C1 segment of cervical spinal cord (tissue), 14 donors: ENCODE measurements around the gene MEF2D.

Experiments used
- DNase-seq, 14 donors: peaks; one replicate each; lab custom pipeline; 2025; lab: John Stamatoyannopoulos, UW

Gene MEF2D

GRCh38 chr1:156500543-156500792, at the start of gene MEF2D:
TSS of gene MEF2D (minus strand) at chr1:156500775. CDS start at chr1:156483292, 17,483 bp downstream.
- no peak for DNase-seq

- peak in 1 of 14 donors; percentile 27 for DNase-seq
These were observed 49.8 kb upstream of the MEF2D start for GRCh38 chr1:156550346-156550745.

- DNase-seq, result no peak
These were observed 49.3 kb upstream of the MEF2D start for GRCh38 chr1:156549831-156550230.

GRCh38 chr1:156549390-156549789, 48.8 kb upstream of the MEF2D start:
- no peak for DNase-seq

- no peak for DNase-seq
These were observed 47.4 kb upstream of the MEF2D start for GRCh38 chr1:156547982-156548381.

GRCh38 chr1:156547434-156547833, 46.9 kb upstream of the MEF2D start:
- no peak for DNase-seq

- DNase-seq, result no peak
These were observed 45.7 kb upstream of the MEF2D start for GRCh38 chr1:156546267-156546666.

GRCh38 chr1:156544592-156545102, 44.1 kb upstream of the MEF2D start:
- no peak for DNase-seq

GRCh38 chr1:156543066-156543465, 42.5 kb upstream of the MEF2D start:
- no peak for DNase-seq

- DNase-seq, result no peak
These were observed 40.4 kb upstream of the MEF2D start for GRCh38 chr1:156540955-156541354.

GRCh38 chr1:156539818-156540355, 39.3 kb upstream of the MEF2D start:
- no peak for DNase-seq

- DNase-seq, result no peak
These were observed 38.3 kb upstream of the MEF2D start for GRCh38 chr1:156538711-156539440.

GRCh38 chr1:156537027-156537426, 36.5 kb upstream of the MEF2D start:
- no peak for DNase-seq

GRCh38 chr1:156534424-156535060, 34.0 kb upstream of the MEF2D start:
- DNase-seq, result no peak

- no peak for DNase-seq
These were observed 33.1 kb upstream of the MEF2D start for GRCh38 chr1:156533568-156534220.

- DNase-seq, result no peak
These were observed 31.8 kb upstream of the MEF2D start for GRCh38 chr1:156532374-156532773.

GRCh38 chr1:156530006-156530405, 29.4 kb upstream of the MEF2D start:
- DNase-seq, result no peak

- peak in 1 of 14 donors; percentile 8 for DNase-seq
These were observed 28.4 kb upstream of the MEF2D start for GRCh38 chr1:156528875-156529425.

- DNase-seq, result no peak
These were observed 27.7 kb upstream of the MEF2D start for GRCh38 chr1:156528231-156528630.

GRCh38 chr1:156527584-156527983, 27.0 kb upstream of the MEF2D start:
- no peak for DNase-seq

- no peak for DNase-seq
These were observed 25.4 kb upstream of the MEF2D start for GRCh38 chr1:156525856-156526489.

GRCh38 chr1:156525071-156525501, 24.5 kb upstream of the MEF2D start:
- no peak for DNase-seq
